Peyer's patch (tissue), 4 donors: ENCODE results near the gene FAM184B.

ENCODE experiments used
- CTCF ChIP-seq, 6 experiments: fragments of 450-650 bp in 4 of 6; fragments of 200-600 bp in 2 of 6; sonication (generic) in 1 of 6; IDR thresholded peaks; one replicate each; pipeline ENCODE4 v1.5.1; 2017 to 2019; ENCODE audit warnings: antibody characterized with exemption in 6 of 6, mild to moderate bottlenecking in 3 of 6, moderate library complexity in 1 of 6
- POLR2A ChIP-seq, 2 donors: fragments of 450-650 bp; IDR thresholded peaks; one replicate each; pipeline ENCODE4 v1.5.1; 2017; ENCODE audit warnings: antibody characterized with exemption in 2 of 2, mild to moderate bottlenecking in 2 of 2, moderate library complexity in 2 of 2

GRCh38 chr4:17718471-17718870 lies 63.0 kb downstream of the FAM184B start:
- TF ChIP-seq CTCF (IDR thresholded peaks at IDR 0.05) (no peak), POLR2A (IDR thresholded peaks at IDR 0.05) (no peak)
